ENCODE results near the gene ZNF487.
A peak's percentile ranks its signal among the peaks of the same experiment; 100 is the strongest.
"Not testable (repeated sequence)": the region's sequence is repeated elsewhere in the genome, so short reads cannot be mapped to it uniquely, and the experiment has no call there.

ZNF487 gene

GRCh38 chr10:43404704-43405084, 32.2 kb upstream of the ZNF487 start:
- DNase-seq (ENCODE audit: low read depth in 3 of 3), result no peak

- peak; percentile 23 to 39 (median 26) for DNase-seq (ENCODE audit: low read depth in 3 of 3)
Observed at GRCh38 chr10:43407148-43407575, 29.7 kb upstream of the ZNF487 start.

- DNase-seq (ENCODE audit: low read depth in 3 of 3), result peak; percentile 80 to 83 (median 82)
Observed at GRCh38 chr10:43407576-43408330, 29.2 kb upstream of the ZNF487 start.

- DNase-seq (ENCODE audit: low read depth in 3 of 3), result peak in 1 of 3 experiments; percentile 29
Observed at GRCh38 chr10:43408331-43408709, 28.6 kb upstream of the ZNF487 start.

GRCh38 chr10:43408710-43409384, 28.1 kb upstream of the ZNF487 start, which contains the start of gene HNRNPF:
TSS of gene HNRNPF (minus strand) at chr10:43409186. CDS start at chr10:43387884, 21,302 bp downstream.
- peak; percentile 88 to 93 (median 92) for DNase-seq (ENCODE audit: low read depth in 3 of 3)

- peak; percentile 50 to 51 (median 50) for DNase-seq (ENCODE audit: low read depth in 3 of 3)
Observed at GRCh38 chr10:43409385-43410109, 27.4 kb upstream of the ZNF487 start.

GRCh38 chr10:43410345-43410744, 26.6 kb upstream of the ZNF487 start:
- DNase-seq (ENCODE audit: low read depth in 3 of 3), result no peak

GRCh38 chr10:43411536-43411935, 25.4 kb upstream of the ZNF487 start:
- no peak for DNase-seq (ENCODE audit: low read depth in 3 of 3)

GRCh38 chr10:43415544-43415943, 21.4 kb upstream of the ZNF487 start:
- DNase-seq (ENCODE audit: low read depth in 3 of 3), result no peak

- DNase-seq (ENCODE audit: low read depth in 3 of 3), result no peak
Observed at GRCh38 chr10:43417950-43418768, 18.8 kb upstream of the ZNF487 start.

- no peak for DNase-seq (ENCODE audit: low read depth in 3 of 3)
Observed at GRCh38 chr10:43419997-43420368, 16.9 kb upstream of the ZNF487 start.

GRCh38 chr10:43420369-43421200, 16.3 kb upstream of the ZNF487 start:
- DNase-seq (ENCODE audit: low read depth in 3 of 3), result peak; percentile 54 to 64 (median 54)

GRCh38 chr10:43421201-43421507, 15.8 kb upstream of the ZNF487 start:
- DNase-seq (ENCODE audit: low read depth in 3 of 3), result no peak

- DNase-seq (ENCODE audit: low read depth in 3 of 3), result no peak
Observed at GRCh38 chr10:43421519-43421918, 15.4 kb upstream of the ZNF487 start.

- not testable (repeated sequence) for DNase-seq (ENCODE audit: low read depth in 3 of 3)
Observed at GRCh38 chr10:43421944-43422343, 15.0 kb upstream of the ZNF487 start.

GRCh38 chr10:43424416-43424815, 12.5 kb upstream of the ZNF487 start:
- no peak for DNase-seq (ENCODE audit: low read depth in 3 of 3)

- DNase-seq (ENCODE audit: low read depth in 3 of 3), result not testable (repeated sequence)
Observed at GRCh38 chr10:43426476-43426875, 10.4 kb upstream of the ZNF487 start.

- peak in 1 of 3 experiments; percentile 37 for DNase-seq (ENCODE audit: low read depth in 3 of 3)
Observed at GRCh38 chr10:43427166-43427825, 9.6 kb upstream of the ZNF487 start.

GRCh38 chr10:43430926-43431663, 5.8 kb upstream of the ZNF487 start:
- DNase-seq (ENCODE audit: low read depth in 3 of 3), result no peak
